GM21786 (cell line): ENCODE data around the gene PEAK3.

Experiments used
- ATAC-seq: cut with Tn5 transposase; IDR thresholded peaks from one replicate; pipeline ENCODE4 v1.9.1; 2021; ENCODE audit not compliant: unreplicated experiment

Gene PEAK3

GRCh38 chr19:2271234-2272103 is 10.5 kb downstream of the PEAK3 start:
- no peak for ATAC-seq

- ATAC-seq, result no peak
These were observed 11.3 kb downstream of the PEAK3 start for GRCh38 chr19:2270423-2271233.

GRCh38 chr19:2270157-2270422 is 11.9 kb downstream of the PEAK3 start:
- no peak for ATAC-seq

- ATAC-seq, result no peak
These were observed 12.5 kb downstream of the PEAK3 start for GRCh38 chr19:2269244-2270156.

- ATAC-seq, result no peak
These were observed 13.1 kb downstream of the PEAK3 start for GRCh38 chr19:2268861-2269243.

DNA sequence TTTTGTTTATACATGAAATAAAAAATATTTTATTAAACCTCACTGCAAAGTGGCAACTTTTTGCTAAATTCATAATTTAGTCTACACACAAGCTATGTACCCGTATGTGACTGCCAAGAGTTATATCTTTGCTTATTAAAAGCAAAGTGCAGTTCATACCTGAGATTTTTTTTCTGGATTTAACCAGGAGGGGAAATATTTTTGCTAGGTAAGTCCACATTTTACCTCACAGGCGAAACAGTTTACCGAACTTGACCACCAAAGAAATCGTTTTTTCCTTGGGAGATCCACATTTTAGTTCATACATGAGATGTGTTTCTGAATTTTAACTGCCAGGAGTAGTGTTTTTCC is 13.5 kb downstream of the PEAK3 start:
- ATAC-seq, result no peak

GRCh38 chr19:2266183-2266993 is 15.6 kb downstream of the PEAK3 start:
- ATAC-seq, result no peak

- no peak for ATAC-seq
These were observed 20.4 kb downstream of the PEAK3 start for GRCh38 chr19:2261438-2262172.

DNA sequence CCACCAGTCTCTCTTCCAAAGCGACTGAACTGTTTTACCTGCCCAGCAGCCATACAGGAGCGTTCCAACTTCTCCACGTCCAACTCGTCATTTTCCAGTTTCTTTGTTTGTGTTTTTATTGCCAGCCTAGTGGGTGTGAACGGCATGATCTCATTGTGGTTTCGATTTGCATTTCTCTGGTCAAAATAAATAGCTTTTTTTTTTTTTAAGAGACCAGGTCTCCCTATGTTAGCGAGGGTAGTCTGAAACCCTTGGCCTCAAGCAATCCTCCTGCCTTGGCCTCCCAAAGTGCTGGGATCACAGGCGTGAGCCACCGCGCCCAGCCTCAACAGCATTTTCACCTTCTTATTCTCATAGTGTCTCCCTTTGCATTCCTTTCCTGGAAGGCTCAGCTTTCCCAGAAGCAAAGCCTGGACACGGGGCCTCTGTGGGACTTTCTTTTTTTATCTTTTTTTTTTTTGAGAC is 21.6 kb downstream of the PEAK3 start:
- no peak for ATAC-seq

DNA sequence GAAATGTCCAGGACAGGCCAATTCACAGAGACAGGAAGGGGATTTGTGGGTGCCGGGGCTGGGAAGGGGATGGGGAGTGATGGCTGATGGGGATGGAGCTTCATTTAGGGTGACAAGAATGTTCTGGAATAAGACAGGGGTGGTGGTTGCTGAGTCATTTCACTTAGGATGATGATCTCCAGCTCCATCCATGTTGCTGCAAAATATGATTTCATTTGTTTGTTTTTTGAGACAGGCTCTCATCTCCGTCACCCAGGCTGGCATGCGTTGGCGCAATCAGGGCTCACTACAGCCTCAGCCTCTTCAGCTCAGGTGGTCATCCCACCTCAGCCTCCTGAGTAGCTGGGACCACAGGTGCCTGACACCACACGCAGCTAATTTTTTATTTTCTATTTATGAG is 22.6 kb downstream of the PEAK3 start:
- ATAC-seq, result no peak

GRCh38 chr19:2255982-2256685 is 25.8 kb downstream of the PEAK3 start, which contains the start of gene JSRP1:
TSS of gene JSRP1 (minus strand) at chr19:2256417. CDS start at chr19:2255314, 1,103 bp downstream.
- ATAC-seq, result no peak

GRCh38 chr19:2255112-2255845 is 26.7 kb downstream of the PEAK3 start:
- ATAC-seq, result no peak

- no peak for ATAC-seq
These were observed 27.7 kb downstream of the PEAK3 start for GRCh38 chr19:2254064-2254872.

DNA sequence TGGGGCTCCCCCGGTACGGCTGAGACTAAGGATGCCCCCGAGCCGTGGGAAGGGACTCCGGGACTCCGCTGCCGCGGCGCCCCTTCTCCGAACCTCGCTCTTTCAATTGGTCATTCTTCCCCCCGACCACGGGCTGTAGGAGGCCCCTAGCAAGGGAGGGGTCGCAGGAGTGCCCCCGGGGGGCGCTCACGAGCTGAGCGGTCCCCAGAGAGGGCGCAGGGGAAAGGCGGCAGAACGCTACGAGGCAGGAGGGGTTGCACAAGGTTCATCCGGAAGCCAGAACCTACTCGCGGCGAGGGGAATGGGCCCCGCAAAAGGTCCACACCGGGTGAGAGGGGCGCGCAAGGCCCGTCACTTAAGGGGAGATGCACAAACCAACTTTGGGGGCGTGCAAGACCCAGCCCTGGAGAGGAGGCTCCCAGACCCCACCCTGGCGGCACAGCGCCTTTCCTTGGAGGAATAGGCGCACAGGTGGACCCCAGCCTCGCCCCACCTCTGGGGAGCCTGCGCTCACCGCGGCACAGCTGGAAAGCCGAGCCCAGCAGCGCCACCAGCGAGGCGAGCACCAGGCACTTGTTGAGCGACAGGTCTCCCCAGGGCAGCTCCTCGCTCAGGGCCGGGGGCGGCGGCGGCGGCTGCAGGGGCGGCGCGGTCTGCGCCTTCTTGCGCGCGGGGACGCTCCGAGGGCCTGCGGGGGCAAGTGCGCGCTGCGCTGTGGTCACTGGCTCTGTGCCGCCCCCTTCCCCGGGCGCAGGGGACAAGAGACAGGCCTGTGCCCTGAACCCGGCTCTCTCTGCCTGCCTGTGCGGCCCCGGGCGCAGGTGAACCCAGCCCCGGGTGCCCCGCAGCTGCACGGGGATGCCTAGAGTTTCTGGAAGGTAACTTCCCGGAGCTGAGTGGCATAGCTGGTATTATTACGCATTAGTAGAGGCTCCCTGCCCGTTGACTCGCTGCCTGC is 28.6 kb downstream of the PEAK3 start:
- no peak for ATAC-seq

- ATAC-seq, result no peak
These were observed 29.2 kb downstream of the PEAK3 start for GRCh38 chr19:2252797-2253105.

DNA sequence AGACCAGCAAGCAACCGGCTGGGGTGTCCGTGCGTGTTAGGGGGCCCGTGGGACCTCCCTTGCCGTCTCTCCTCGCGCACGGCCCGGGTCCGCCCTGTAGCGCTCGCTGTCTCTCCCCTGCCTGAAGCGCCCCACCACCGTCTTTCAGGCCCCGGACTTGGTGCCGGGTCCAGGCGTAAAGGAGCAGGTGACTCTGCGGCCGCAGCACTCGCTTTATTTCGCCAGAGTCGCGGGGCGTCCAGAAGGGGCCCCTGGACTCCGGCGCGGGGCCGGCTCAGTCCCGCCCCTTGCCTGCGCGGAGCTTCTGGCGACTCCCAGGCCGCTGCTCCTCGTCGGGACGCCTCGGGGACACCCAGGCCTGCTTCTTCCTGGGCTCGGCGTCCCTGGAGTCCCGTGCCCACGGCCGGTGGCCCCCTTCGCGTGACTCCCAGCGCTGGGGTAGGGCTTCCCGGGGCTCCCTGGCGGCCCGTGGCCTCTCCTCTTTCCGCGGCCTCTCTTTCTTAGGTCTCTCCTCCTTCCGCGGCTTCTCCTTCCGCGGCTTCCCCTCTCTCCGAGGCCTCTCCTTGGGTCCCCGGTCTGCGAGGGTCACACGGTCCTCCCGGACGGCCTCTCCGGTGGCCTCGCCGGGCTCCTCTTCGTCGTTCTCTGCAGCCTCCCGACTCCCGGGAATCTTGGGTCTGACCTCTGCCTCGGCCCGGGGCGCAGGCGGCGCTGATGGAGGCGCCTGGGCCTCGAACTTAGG is 29.7 kb downstream of the PEAK3 start:
- no peak for ATAC-seq
